ENCODE results near the gene CSH2. TPM values are rescaled to one million over a fixed set of nuclear protein-coding genes. Genes with fewer than 3 reads are reported as not detected.

CSH2 gene
- total and polyA plus RNA-seq, 2 of the 13 experiments (the other 11 are each of a cell fraction or from before 2014, with no cell fraction given), result not detected

GRCh38 chr17:63842540-63843386 lies 30.7 kb downstream of the CSH2 start, which contains the start of gene SMARCD2 (continued):
- TF ChIP-seq NFIC (IDR thresholded peaks at IDR 0.05; ENCODE audit: low read length) (peak; percentile 62; the same call in 1 of the 2 replicates), THAP11 (CRISPR knock-in tag; IDR thresholded peaks at IDR 0.05) (peak; percentile 91), ZFYVE20 (CRISPR knock-in tag; IDR thresholded peaks at IDR 0.05; ENCODE audit: borderline replicate concordance, low read depth) (peak; percentile 88; the same call in 1 of the 2 replicates), RBM22 (optimal IDR thresholded peaks at IDR 0.05; ENCODE audit: low read length) (peak; percentile 81), ARID2 (CRISPR knock-in tag; IDR thresholded peaks at IDR 0.05; ENCODE audit: borderline replicate concordance) (peak; percentile 98), ATF2 (CRISPR knock-in tag; IDR thresholded peaks at IDR 0.05) (peak; percentile 94), ZNF816 (CRISPR knock-in tag; IDR thresholded peaks at IDR 0.05; ENCODE audit: borderline replicate concordance) (peak; percentile 98; the same call in 1 of the 2 replicates), PRPF4 (IDR thresholded peaks at IDR 0.05; ENCODE audit: low read depth, low read length, poor library complexity, severe bottlenecking) (peak; percentile 64), ZNF615 (CRISPR knock-in tag; IDR thresholded peaks at IDR 0.05; ENCODE audit: borderline replicate concordance) (no peak), ZNF577 (CRISPR knock-in tag; IDR thresholded peaks at IDR 0.05; ENCODE audit: borderline replicate concordance, low read depth) (no peak), TOE1 (CRISPR knock-in tag; IDR thresholded peaks at IDR 0.05) (peak; percentile 94; the same call in 1 of the 2 replicates), ARHGAP35 (CRISPR knock-in tag; IDR thresholded peaks at IDR 0.05; ENCODE audit: borderline replicate concordance) (no peak; the same call in 1 of the 2 replicates), ZNF639 (CRISPR knock-in tag; conservative IDR thresholded peaks at IDR 0.05) (peak; percentile 99), NRL (CRISPR knock-in tag; IDR thresholded peaks at IDR 0.05; ENCODE audit: borderline replicate concordance) (peak; percentile 93), KLF13 (CRISPR knock-in tag; IDR thresholded peaks at IDR 0.05) (peak; percentile 84; the same call in 1 of the 2 replicates), SRF (IDR thresholded peaks at IDR 0.05; ENCODE audit: low read depth, low read length) (peak; percentile 80), DNMT3B (CRISPR knock-in tag; conservative IDR thresholded peaks at IDR 0.05) (0 out of 2 replicates have a peak, but pooled peaks have one; percentile 15), BRCA1 (CRISPR knock-in tag; IDR thresholded peaks at IDR 0.05) (peak; percentile 97), RFXANK (CRISPR knock-in tag; IDR thresholded peaks at IDR 0.05) (peak; percentile 94; the same call in 1 of the 2 replicates), NFE2L1 (CRISPR knock-in tag; IDR thresholded peaks at IDR 0.05; ENCODE audit: borderline replicate concordance) (no peak), SIN3A (IDR thresholded peaks at IDR 0.05; ENCODE audit: borderline replicate concordance, low read depth, low read length) (peak; percentile 78; the same call in 1 of the 2 replicates), ZNF614 (CRISPR knock-in tag; IDR thresholded peaks at IDR 0.05; ENCODE audit: borderline replicate concordance) (peak; percentile 97), GATAD2A (CRISPR knock-in tag; IDR thresholded peaks at IDR 0.05) (peak; percentile 92), MATR3 (CRISPR knock-in tag; IDR thresholded peaks at IDR 0.05) (no peak), CCAR2 (optimal IDR thresholded peaks at IDR 0.05; ENCODE audit: low read depth, low read length) (peak; percentile 99), ZBTB8A (CRISPR knock-in tag; IDR thresholded peaks at IDR 0.05; ENCODE audit: borderline replicate concordance, low read depth) (no peak)
